Endothelial cell of umbilical vein (primary cell): Measurements from ENCODE around the gene RASSF10. TPM values are rescaled to one million over a fixed set of nuclear protein-coding genes. Genes with fewer than 3 reads are reported as not detected.

Source experiments
- BruUV-seq: library from RNA; stranded (reverse); fragments of 400-500 nt; replicated peaks from 2 replicates; lab custom pipeline; 2021; lab: Mats Ljungman, UMichigan
- CTCF ChIA-PET: fragments of 300-600, 350-600 bp; sonication (Branson Sonifier 250); formaldehyde crosslinking; loops from one replicate; lab custom pipeline; 2021; ENCODE audit warnings: antibody characterized with exemption, inconsistent platforms; lab: Charles Lee
- POLR2A ChIA-PET: fragments of 300-600, 350-600 bp; sonication (Branson Sonifier 250); formaldehyde crosslinking; loops from one replicate; lab custom pipeline; 2021; ENCODE audit warnings: antibody characterized with exemption, inconsistent platforms; lab: Charles Lee
- DNase-seq: peaks from one replicate; pipeline ENCODE4 v3.0.0-alpha.2; 2011; ENCODE audit warnings: low read depth, low spot score
- FAIRE-seq: peaks from 2 replicates; lab custom pipeline; 2011; peaks lifted over from hg19 to GRCh38; lab: Jason Lieb, UNC
- H2AFZ ChIP-seq: 2 replicates; pipeline ENCODE4 v1.6.0; 2012; ENCODE audit warnings: low read depth, low read length, control low read depth, inconsistent platforms
- H3K27ac ChIP-seq: 2 replicates; pipeline ENCODE4 v1.5.1; 2011; ENCODE audit warnings: low read depth, mild to moderate bottlenecking, control low read depth, low read length, moderate library complexity; ENCODE audit not compliant: insufficient read depth
- H3K27me3 ChIP-seq, 2 experiments: 2 replicates each; pipeline versions ENCODE4 v1.6.0 to v1.6.1; 2011; ENCODE audit warnings: low read length in 2 of 2, mixed read lengths in 1 of 2; ENCODE audit not compliant: control insufficient read depth in 2 of 2, insufficient read depth in 2 of 2
- H3K36me3 ChIP-seq, 2 experiments: 2 replicates in 1 of 2; 3 replicates in 1 of 2; pipeline ENCODE4 v1.5.1; 2011; ENCODE audit warnings: low read length in 2 of 2, mild to moderate bottlenecking in 1 of 2, moderate library complexity in 1 of 2; ENCODE audit not compliant: control insufficient read depth in 2 of 2, insufficient read depth in 2 of 2; ENCODE audit errors: extremely low read depth in 1 of 2
- H3K4me1 ChIP-seq: 3 replicates; pipeline ENCODE4 v1.5.1; 2011; ENCODE audit warnings: mild to moderate bottlenecking, low read length; ENCODE audit not compliant: control insufficient read depth, insufficient read depth; ENCODE audit errors: extremely low read depth
- H3K4me2 ChIP-seq: 2 replicates; pipeline ENCODE4 v1.6.1; 2011; ENCODE audit warnings: low read length, control low read depth, mixed read lengths; ENCODE audit not compliant: insufficient read depth
- H3K4me3 ChIP-seq, 3 experiments: fragments of 200-600 bp in 1 of 3; sonication (generic), shearing (Covaris generic) in 1 of 3; replicated peaks in 1 of 3; 2 replicates each; pipeline ENCODE4 v1.5.1; 2011 to 2016; ENCODE audit warnings: control low read depth in 3 of 3, low read length in 3 of 3, mild to moderate bottlenecking in 2 of 3, inconsistent platforms in 1 of 3, low read depth in 1 of 3, moderate library complexity in 1 of 3; ENCODE audit not compliant: insufficient read depth in 1 of 3
- H3K79me2 ChIP-seq: 2 replicates; pipeline ENCODE4 v1.6.0; 2012; ENCODE audit warnings: low read length, inconsistent platforms; ENCODE audit not compliant: control insufficient read depth, insufficient read depth
- H3K9ac ChIP-seq: replicated peaks from 2 replicates; pipeline ENCODE3; 2011; ENCODE audit warnings: low read length, control low read depth; ENCODE audit not compliant: insufficient read depth; ENCODE audit errors: extremely low read depth
- H3K9me1 ChIP-seq: replicated peaks from 3 replicates; pipeline ENCODE4 v1.6.0; 2011; ENCODE audit warnings: mild to moderate bottlenecking, low read length; ENCODE audit not compliant: control insufficient read depth, insufficient read depth; ENCODE audit errors: extremely low read depth
- H3K9me3 ChIP-seq: replicated peaks from 2 replicates; pipeline ENCODE4 v1.5.1; 2012; ENCODE audit warnings: low read length, inconsistent platforms; ENCODE audit not compliant: control insufficient read depth, insufficient read depth
- H4K20me1 ChIP-seq: replicated peaks from 2 replicates; pipeline ENCODE3; 2011; ENCODE audit warnings: mild to moderate bottlenecking, low read length; ENCODE audit not compliant: control insufficient read depth, insufficient read depth; ENCODE audit errors: extremely low read depth
- FOS ChIP-seq: IDR thresholded peaks from 2 replicates; pipeline ENCODE4 v1.6.1; 2011; ENCODE audit warnings: mild to moderate bottlenecking, low read length, moderate library complexity, borderline replicate concordance; ENCODE audit not compliant: insufficient read depth
- GATA2 ChIP-seq: IDR thresholded peaks from 2 replicates; pipeline ENCODE4 v1.7.0; 2011; ENCODE audit warnings: low read depth, mild to moderate bottlenecking, moderate library complexity, mixed read lengths, low read length; ENCODE audit not compliant: insufficient read length, insufficient read depth
- JUN ChIP-seq: IDR thresholded peaks from 2 replicates; pipeline ENCODE4 v1.6.1; 2011; ENCODE audit warnings: borderline replicate concordance, low read depth; ENCODE audit not compliant: insufficient read length, insufficient read depth
- MYC ChIP-seq: IDR thresholded peaks from one replicate; pipeline ENCODE4 v1.6.1; 2011; ENCODE audit warnings: mild to moderate bottlenecking, low read depth, low read length
- POLR2A ChIP-seq: IDR thresholded peaks from 2 replicates; pipeline ENCODE4 v1.6.1; 2012; ENCODE audit warnings: low read depth, mild to moderate bottlenecking, control low read depth, low read length
- POLR2AphosphoS5 ChIP-seq: IDR thresholded peaks from 2 replicates; pipeline ENCODE4 v1.6.1; 2012; ENCODE audit warnings: low read depth, mild to moderate bottlenecking, control low read depth, low read length, moderate library complexity; ENCODE audit not compliant: insufficient read depth
- dilution Hi-C: fragments of 300-500 bp; cut with MboI; formaldehyde crosslinking; loops from one replicate; pipeline ENCODE4 v1.15.0; 2019; ENCODE audit warnings: low sequenced_read_pairs; ENCODE audit not compliant: extremely low pct_ligation_motif_present
- intact Hi-C: fragments of 100-400 bp; cut with micrococcal nuclease; formaldehyde crosslinking; loops from one replicate; pipeline ENCODE4 v1.10.0; 2022
- polyA plus RNA-seq, 4 experiments: library from polyadenylated mRNA; depleted of rRNA in 3 of 4; stranded (reverse) in 3 of 4; unstranded in 1 of 4; fragments of >200 nt; gene quantifications; 2 replicates each; pipeline versions ENCODE4 v1.2.1 to v1.2.3, GENCODE V29; 2011 to 2012; ENCODE audit warnings: missing spikeins in 1 of 4
- total RNA-seq: library from RNA; stranded (reverse); gene quantifications from 2 replicates; pipeline ENCODE4 v1.2.3, GENCODE V29; 2021
- TF ChIP-seq, protein P1 (sequence below), 2 donors: IDR thresholded peaks; 1 replicate in 1 of 2; 2 replicates in 1 of 2; pipeline ENCODE4 v1.5.1; 2011; ENCODE audit warnings: low read length in 2 of 2, mild to moderate bottlenecking in 2 of 2, moderate library complexity in 2 of 2, control low read depth in 1 of 2, inconsistent platforms in 1 of 2, low read depth in 1 of 2; ENCODE audit not compliant: insufficient read depth in 1 of 2; ENCODE audit errors: extremely low read depth in 1 of 2

The RASSF10 gene
- total and polyA plus RNA-seq, 2 donors (not counting 3 experiments of a cell fraction or from before 2014, with no cell fraction given): 0.03 TPM; not detected in 1

- Histone ChIP-seq H3K4me2 (no peak overlapping the region), H3K79me2 (no peaks in the 10 kb centered on the region), H3K9me1 (no peaks in the 10 kb centered on the region), H4K20me1 (no peaks in the 10 kb centered on the region), H2AFZ (no peak overlapping the region), H3K27me3 (peaks cover 12 to 28% of the 10 kb centered on the region in 2 experiments), H3K4me3 (no peak overlapping the region), H3K9me3 (no peaks in the 10 kb centered on the region), H3K4me1 (no peaks in the 10 kb centered on the region), H3K27ac (no peak overlapping the region), H3K36me3 (no peaks in the 10 kb centered on the region), H3K9ac (no peak overlapping the region)
- no TSS peak for BruUV-seq
- POLR2A ChIA-PET: no interaction called here
- dilution Hi-C loops: no loop called here
- intact Hi-C loops: no loop called here
- no peak for FAIRE-seq
- DNase-seq: no peak
- CTCF ChIA-PET: no interaction called here
- TF ChIP-seq POLR2A (no peak), GATA2 (no peak), JUN (no peak), POLR2AphosphoS5 (no peak), FOS (no peak), MYC (no peak)
- TF ChIP-seq, protein P1, sequence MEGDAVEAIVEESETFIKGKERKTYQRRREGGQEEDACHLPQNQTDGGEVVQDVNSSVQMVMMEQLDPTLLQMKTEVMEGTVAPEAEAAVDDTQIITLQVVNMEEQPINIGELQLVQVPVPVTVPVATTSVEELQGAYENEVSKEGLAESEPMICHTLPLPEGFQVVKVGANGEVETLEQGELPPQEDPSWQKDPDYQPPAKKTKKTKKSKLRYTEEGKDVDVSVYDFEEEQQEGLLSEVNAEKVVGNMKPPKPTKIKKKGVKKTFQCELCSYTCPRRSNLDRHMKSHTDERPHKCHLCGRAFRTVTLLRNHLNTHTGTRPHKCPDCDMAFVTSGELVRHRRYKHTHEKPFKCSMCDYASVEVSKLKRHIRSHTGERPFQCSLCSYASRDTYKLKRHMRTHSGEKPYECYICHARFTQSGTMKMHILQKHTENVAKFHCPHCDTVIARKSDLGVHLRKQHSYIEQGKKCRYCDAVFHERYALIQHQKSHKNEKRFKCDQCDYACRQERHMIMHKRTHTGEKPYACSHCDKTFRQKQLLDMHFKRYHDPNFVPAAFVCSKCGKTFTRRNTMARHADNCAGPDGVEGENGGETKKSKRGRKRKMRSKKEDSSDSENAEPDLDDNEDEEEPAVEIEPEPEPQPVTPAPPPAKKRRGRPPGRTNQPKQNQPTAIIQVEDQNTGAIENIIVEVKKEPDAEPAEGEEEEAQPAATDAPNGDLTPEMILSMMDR (IDR thresholded peaks at IDR 0.05; ENCODE audit: extremely low read depth in 1 of 2, insufficient read depth in 1 of 2, low read depth in 1 of 2, low read length in 2 of 2): no peak
Observed at GRCh38 chr11:13029872-13030271, 20.8 kb downstream of the RASSF10 start.
